KOPT-K1 (cell line): ENCODE results near the gene FBXL7.

Experiments
- H3K27ac ChIP-seq: fragments of 200-600 bp; sonication (generic); 2 replicates; pipeline ENCODE4 v1.5.1; 2016; ENCODE audit warnings: antibody characterized with exemption, mild to moderate bottlenecking, low read depth, low read length; ENCODE audit not compliant: poor library complexity, severe bottlenecking
- H3K36me3 ChIP-seq: fragments of 200-600 bp; sonication (generic); 2 replicates; pipeline ENCODE4 v1.5.1; 2017; ENCODE audit warnings: antibody characterized with exemption, mild to moderate bottlenecking, low read length, moderate library complexity; ENCODE audit not compliant: insufficient read depth
- H3K9me3 ChIP-seq: fragments of 200-600 bp; sonication (generic); 2 replicates; pipeline ENCODE4 v1.5.1; 2017; ENCODE audit warnings: antibody characterized with exemption, low read length, mild to moderate bottlenecking; ENCODE audit not compliant: insufficient read depth, poor library complexity, severe bottlenecking

Gene FBXL7

DNA sequence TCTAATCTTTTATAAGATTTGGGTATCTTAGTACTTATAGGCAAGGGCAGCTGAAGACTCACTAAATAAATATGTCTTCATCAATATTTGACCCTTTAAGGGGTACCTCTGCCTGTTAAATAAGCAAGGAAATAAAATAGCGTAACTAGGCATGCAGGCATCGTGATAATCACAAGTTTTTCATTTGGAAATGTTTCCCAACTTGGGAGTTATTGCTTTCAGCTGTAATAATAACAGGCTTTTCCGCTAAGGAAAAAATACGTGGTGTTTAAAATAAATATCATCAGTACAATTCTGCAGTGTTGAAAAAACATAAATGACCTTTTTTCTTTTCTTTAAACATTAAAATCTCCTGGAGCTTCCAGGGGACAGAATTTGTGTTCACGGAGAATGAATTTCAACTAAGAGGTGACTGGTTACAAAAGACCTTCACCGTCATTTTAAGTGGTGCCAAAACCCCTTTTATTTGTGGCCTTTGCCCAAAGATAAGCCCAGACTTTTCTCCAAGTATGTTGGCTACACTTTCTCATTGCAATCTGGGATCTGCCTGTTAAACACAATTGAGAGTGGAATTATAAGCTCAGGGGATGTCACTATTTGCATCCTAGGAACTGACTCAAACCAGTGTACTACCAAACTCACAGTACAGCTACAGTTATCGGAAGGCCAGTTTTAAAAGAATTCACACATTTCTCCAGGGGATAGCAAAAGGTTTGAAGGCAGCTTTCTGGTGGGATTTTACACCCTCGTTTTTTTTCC, 218.6 kb downstream of the FBXL7 start:
- Histone ChIP-seq H3K27ac (no peak overlapping the region), H3K9me3 (no peaks in the 10 kb centered on the region), H3K36me3 (no peaks in the 10 kb centered on the region)

DNA sequence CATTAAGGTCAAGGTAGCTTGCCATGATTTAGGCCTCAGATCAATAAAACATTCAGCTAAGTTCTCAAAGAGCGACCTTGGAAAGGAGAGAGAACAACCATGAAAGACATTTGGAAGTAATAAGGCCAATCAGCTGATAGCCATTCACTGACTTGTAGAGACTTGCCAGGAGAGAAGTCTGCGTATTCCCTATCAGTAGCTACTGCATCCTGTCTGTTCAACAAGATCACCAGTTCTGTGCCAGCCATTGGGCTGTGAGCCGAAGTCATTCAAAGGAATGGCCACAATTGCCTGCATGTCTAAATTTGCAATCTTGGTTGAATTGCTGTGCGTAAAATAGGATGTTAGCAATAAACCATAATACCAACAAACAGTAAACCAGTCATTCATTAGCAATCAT, 219.8 kb downstream of the FBXL7 start:
- H3K27ac ChIP-seq: no peak overlapping the region
- no peaks in the 10 kb centered on the region for H3K9me3 ChIP-seq
- H3K36me3 ChIP-seq: no peaks in the 10 kb centered on the region

GRCh38 chr5:15720515-15720914, 220.5 kb downstream of the FBXL7 start:
- H3K9me3 ChIP-seq: no peaks in the 10 kb centered on the region
- H3K27ac ChIP-seq: no peak overlapping the region
- H3K36me3 ChIP-seq: no peaks in the 10 kb centered on the region

GRCh38 chr5:15722305-15722704, 222.3 kb downstream of the FBXL7 start:
- Histone ChIP-seq H3K9me3 (no peaks in the 10 kb centered on the region), H3K27ac (no peak overlapping the region), H3K36me3 (no peaks in the 10 kb centered on the region)

GRCh38 chr5:15727375-15727774, 227.4 kb downstream of the FBXL7 start:
- H3K9me3 ChIP-seq: no peaks in the 10 kb centered on the region
- no peaks in the 10 kb centered on the region for H3K36me3 ChIP-seq
- no peak overlapping the region for H3K27ac ChIP-seq

GRCh38 chr5:15728811-15729210, 228.8 kb downstream of the FBXL7 start:
- Histone ChIP-seq H3K9me3 (no peaks in the 10 kb centered on the region), H3K27ac (no peak overlapping the region), H3K36me3 (no peaks in the 10 kb centered on the region)

DNA sequence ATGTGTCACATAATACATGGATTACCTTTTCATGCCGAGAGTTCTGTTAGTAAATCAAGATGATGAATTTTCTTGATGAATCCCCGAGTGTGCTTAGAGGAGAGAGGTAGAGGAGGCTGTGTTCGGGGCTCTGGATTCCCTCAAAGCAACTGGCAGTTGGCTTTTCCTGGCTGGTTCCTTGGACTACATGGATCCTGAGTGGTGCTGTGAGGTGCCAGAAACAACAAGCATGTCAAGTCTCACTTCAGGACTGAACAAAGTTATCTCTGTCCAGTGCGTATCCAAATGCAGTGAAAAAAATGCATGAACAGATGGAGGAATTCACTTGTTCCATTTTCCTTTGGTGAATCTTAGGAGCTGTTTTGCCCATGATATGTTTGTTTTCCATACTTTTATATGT, 231.7 kb downstream of the FBXL7 start:
- no peaks in the 10 kb centered on the region for H3K36me3 ChIP-seq
- no peaks in the 10 kb centered on the region for H3K9me3 ChIP-seq
- no peak overlapping the region for H3K27ac ChIP-seq

- H3K36me3 ChIP-seq: no peaks in the 10 kb centered on the region
- H3K9me3 ChIP-seq: no peaks in the 10 kb centered on the region
Observed at GRCh38 chr5:15734058-15734457, 234.1 kb downstream of the FBXL7 start.

DNA sequence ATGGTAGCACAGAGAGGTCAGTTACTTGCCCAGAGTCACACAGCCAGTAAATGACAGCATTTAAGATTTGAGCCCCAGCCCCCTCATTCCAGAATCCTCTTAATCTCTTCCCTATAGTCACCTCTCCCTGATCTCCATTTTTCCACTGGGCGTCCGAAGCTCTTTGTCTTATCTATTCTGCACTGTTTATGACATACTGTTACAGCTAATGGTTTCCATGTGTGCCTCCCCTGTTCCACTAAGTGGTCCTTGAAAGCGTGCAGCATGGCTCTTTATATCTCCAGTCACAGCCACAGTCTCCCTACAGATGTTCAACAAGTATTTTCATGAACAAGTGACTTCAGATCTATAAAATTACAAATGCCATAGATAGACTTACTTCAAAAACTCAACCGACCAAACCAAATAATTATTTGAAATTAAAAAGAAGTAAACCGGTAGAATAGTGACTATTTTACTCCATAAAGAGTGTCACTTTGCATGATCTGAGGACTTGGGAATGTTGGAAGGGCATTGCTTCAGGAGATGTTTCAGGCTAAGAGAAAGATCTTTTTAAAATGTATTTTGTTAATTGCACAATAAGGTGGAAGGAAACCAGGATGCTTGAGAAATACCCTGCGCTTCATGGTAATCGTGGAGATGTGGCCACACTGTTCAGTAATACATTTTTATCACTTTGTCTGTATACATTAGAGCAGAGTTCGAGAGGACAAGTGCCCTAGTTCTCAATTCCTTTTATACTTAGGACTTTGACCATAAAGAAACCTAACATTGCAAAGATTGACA, 237.2 kb downstream of the FBXL7 start:
- Histone ChIP-seq H3K9me3 (no peaks in the 10 kb centered on the region), H3K27ac (no peak overlapping the region), H3K36me3 (no peaks in the 10 kb centered on the region)

More at GRCh38 chr5:15734058-15734457, 234.1 kb downstream of the FBXL7 start:
- no peak overlapping the region for H3K27ac ChIP-seq

DNA sequence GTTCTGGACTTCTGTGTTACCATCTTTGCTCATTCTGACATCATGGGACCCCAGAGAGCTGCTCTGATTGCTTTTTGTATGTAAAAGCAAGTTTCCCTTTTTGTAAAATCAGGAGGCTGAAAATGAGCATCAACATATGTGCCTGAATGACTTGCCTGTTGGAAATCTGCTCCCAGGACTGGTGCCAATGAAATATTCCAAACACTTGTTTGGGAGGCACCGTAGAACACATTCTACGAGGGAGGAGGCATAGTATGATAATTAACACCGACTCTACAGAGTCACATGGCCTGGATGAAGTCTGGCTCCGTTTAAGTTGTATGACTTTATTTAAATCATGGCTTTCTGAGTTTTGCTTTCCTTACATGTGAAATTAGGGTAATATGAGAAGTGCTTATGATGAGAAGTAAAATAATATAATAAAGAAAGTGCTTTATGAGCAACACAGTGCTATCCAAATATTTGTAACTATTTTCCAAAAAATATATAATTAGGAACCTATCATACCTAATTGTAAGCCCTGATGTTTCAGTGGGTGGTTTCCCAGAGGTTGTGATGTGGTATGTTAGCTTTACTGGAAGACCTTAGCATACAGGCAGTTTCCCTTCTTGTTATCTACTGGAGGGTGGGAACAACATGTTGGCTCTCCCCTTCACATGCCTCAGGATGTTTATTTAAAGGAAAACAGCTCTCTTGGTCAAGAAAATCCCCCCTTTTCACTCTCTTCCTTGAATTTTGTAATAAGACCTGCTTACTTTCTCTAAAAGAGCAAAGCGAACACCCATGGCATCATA, 238.1 kb downstream of the FBXL7 start:
- Histone ChIP-seq H3K27ac (no peak overlapping the region), H3K36me3 (no peaks in the 10 kb centered on the region), H3K9me3 (no peaks in the 10 kb centered on the region)

DNA sequence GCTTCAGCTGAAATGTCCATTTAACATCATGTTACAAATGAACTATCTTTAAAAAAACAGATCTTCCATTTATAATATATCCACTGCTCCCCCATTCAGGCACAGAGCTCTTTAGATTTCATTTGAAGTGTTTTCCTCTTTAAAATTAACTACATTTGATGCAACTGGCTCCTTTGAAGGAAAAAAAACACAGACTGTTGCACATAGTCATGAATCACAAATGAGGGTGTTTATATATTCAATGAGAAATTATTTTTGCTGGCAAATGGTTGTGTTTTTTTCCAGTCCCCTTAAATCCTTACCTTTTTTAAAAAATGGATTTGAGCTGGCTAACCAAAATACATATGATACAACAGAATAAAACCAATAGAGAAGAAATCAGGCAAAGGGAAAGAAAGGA, 240.4 kb downstream of the FBXL7 start:
- no peaks in the 10 kb centered on the region for H3K36me3 ChIP-seq
- no peak overlapping the region for H3K27ac ChIP-seq
- peaks cover 7% of the 10 kb centered on the region for H3K9me3 ChIP-seq

DNA sequence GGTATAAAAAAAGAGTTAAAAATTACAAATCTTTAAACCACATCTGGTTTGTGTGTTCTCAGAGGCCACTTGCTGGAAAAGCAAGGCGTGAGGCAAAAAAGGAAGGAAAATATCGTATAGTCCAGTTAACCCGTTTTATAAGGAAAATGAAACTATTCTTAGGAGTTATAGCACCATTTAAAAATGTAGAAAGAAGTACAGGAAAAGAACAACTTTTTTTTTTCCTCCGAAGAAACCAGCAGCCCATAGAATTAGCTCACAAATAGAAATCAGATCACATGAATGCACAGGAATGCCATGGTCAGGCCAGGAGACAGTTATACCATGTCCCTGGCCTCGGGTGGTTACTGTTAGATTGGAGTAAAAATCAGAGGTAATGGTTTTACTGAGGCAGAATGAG, 241.6 kb downstream of the FBXL7 start:
- Histone ChIP-seq H3K27ac (no peak overlapping the region), H3K36me3 (no peaks in the 10 kb centered on the region), H3K9me3 (peaks cover 7% of the 10 kb centered on the region)

- H3K27ac ChIP-seq: no peak overlapping the region
- peaks cover 7% of the 10 kb centered on the region for H3K9me3 ChIP-seq
Observed at GRCh38 chr5:15746833-15747232, 246.9 kb downstream of the FBXL7 start.

GRCh38 chr5:15748266-15748665, 248.3 kb downstream of the FBXL7 start:
- no peak overlapping the region for H3K27ac ChIP-seq
- no peaks in the 10 kb centered on the region for H3K36me3 ChIP-seq
- H3K9me3 ChIP-seq: peaks cover 7% of the 10 kb centered on the region

More at GRCh38 chr5:15746833-15747232, 246.9 kb downstream of the FBXL7 start:
- H3K36me3 ChIP-seq: no peaks in the 10 kb centered on the region

- H3K36me3 ChIP-seq: no peaks in the 10 kb centered on the region
Observed at GRCh38 chr5:15752663-15753285, 252.8 kb downstream of the FBXL7 start.

More at GRCh38 chr5:15752663-15753285, 252.8 kb downstream of the FBXL7 start:
- no peaks in the 10 kb centered on the region for H3K9me3 ChIP-seq
- H3K27ac ChIP-seq: no peak overlapping the region
